ENCODE results near the gene RUNX1.

The RUNX1 gene

GRCh38 chr21:34892209-34892608 lies 156.9 kb downstream of the RUNX1 start:
- no peak for DNase-seq (ENCODE audit: low read depth)

GRCh38 chr21:34891613-34891943 lies 157.5 kb downstream of the RUNX1 start:
- no peak for DNase-seq (ENCODE audit: low read depth)

DNA sequence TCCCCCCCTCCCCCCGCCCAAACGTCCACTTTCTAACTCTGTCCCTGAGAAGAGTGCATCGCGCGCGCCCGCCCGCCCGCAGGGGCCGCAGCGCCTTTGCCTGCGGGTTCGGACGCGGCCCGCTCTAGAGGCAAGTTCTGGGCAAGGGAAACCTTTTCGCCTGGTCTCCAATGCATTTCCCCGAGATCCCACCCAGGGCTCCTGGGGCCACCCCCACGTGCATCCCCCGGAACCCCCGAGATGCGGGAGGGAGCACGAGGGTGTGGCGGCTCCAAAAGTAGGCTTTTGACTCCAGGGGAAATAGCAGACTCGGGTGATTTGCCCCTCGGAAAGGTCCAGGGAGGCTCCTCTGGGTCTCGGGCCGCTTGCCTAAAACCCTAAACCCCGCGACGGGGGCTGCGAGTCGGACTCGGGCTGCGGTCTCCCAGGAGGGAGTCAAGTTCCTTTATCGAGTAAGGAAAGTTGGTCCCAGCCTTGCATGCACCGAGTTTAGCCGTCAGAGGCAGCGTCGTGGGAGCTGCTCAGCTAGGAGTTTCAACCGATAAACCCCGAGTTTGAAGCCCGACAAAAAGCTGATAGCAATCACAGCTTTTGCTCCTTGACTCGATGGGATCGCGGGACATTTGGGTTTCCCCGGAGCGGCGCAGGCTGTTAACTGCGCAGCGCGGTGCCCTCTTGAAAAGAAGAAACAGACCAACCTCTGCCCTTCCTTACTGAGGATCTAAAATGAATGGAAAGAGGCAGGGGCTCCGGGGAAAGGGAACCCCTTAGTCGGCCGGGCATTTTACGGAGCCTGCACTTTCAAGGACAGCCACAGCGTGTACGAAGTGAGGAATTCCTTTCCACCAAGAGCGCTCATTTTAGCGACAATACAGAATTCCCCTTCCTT lies 158.1 kb downstream of the RUNX1 start:
- no peak for DNase-seq (ENCODE audit: low read depth)

GRCh38 chr21:34890470-34890723 lies 158.7 kb downstream of the RUNX1 start:
- no peak for DNase-seq (ENCODE audit: low read depth)

DNA sequence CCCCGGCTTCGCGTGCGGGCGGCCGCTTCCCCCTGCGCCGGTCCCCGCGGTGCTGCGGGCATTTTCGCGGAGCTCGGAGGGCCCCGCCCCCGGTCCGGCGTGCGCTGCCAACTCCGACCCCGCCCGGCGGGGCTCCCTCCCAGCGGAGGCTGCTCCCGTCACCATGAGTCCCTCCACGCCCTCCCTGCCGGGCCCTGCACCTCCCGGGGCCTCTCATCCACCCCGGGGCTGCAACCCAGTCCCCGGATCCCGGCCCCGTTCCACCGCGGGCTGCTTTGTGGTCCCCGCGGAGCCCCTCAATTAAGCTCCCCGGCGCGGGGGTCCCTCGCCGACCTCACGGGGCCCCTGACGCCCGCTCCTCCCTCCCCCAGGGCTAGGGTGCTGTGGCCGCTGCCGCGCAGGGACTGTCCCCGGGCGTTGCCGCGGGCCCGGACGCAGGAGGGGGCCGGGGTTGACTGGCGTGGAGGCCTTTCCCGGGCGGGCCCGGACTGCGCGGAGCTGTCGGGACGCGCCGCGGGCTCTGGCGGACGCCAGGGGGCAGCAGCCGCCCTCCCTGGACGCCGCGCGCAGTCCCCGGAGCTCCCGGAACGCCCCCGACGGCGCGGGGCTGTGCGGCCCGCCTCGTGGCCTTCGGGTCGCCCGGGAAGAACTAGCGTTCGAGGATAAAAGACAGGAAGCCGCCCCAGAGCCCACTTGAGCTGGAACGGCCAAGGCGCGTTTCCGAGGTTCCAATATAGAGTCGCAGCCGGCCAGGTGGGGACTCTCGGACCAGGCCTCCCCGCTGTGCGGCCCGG lies 159.2 kb downstream of the RUNX1 start:
- peak; percentile 49 for DNase-seq (ENCODE audit: low read depth)

- no peak for DNase-seq (ENCODE audit: low read depth)
These were observed 159.8 kb downstream of the RUNX1 start for GRCh38 chr21:34889320-34889675.

DNA sequence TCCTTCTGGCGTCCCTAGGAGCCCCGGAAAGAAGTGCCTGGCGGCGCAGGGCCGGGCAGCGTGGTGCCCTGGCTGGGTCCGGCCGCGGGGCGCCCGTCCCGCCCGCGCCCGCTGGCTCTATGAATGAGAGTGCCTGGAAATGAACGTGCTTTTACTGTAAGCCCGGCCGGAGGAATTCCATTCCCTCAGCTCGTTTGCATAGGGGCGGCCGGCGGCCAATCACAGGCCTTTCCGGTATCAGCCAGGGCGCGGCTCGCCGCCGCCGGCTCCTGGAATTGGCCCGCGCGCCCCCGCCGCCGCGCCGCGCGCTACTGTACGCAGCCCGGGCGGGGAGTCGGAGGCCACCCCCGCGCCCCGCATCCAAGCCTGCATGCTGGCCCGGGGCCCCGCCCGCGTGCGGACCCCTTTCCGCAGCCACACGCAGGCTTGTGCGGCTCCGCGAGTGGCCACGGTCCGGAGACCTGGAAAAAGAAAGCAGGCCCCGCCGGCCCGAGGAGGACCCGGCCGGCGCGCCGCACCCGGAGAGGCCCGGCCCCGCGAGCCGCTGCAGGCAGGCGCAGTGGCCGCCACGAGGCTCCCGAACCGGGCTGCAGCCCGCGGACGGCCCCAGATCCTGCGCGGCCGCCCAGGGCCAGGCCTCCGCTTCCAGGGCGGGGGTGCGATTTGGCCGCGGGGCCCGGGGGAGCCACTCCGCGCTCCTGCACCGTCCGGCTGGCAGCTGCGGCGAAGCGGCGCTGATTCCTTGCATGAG lies 160.4 kb downstream of the RUNX1 start:
- peak; percentile 41 for DNase-seq (ENCODE audit: low read depth)

DNA sequence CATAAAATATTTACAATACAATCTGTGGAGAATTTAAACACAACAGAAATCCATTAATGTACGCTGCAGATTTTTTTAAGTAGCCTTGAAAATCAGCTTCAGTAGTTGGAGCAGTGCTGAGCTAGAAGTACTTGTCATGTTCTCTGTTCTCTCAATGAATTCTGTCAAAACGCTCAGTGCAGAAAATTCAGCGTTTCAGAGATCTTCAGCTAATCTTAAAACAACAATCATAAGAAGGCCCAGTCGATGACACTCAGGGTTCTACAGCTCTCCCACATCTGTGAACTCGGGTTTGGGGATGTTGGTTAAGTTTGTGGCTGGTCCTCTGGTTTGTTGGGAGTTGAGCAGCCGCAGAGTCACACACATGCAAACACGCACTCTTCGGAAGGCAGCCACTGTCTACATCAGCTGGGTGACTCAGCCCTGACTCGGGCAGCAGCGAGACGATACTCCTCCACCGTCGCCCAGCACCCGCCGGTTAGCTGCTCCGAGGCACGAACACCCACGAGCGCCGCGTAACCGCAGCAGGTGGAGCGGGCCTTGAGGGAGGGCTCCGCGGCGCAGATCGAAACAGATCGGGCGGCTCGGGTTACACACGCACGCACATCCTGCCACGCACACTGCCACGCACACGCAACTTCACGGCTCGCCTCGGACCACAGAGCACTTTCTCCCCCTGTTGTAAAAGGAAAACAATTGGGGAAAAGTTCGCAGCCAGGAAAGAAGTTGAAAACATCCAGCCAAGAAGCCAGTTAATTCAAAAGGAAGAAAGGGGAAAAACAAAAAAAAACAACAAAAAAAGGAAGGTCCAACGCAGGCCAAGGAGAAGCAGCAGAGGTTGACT lies 161.2 kb downstream of the RUNX1 start:
- DNase-seq (ENCODE audit: low read depth): peak; percentile 58

- no peak for DNase-seq (ENCODE audit: low read depth)
These were observed 162.0 kb downstream of the RUNX1 start for GRCh38 chr21:34887105-34887442.

- no peak for DNase-seq (ENCODE audit: low read depth)
These were observed 162.6 kb downstream of the RUNX1 start for GRCh38 chr21:34886240-34887104.

DNA sequence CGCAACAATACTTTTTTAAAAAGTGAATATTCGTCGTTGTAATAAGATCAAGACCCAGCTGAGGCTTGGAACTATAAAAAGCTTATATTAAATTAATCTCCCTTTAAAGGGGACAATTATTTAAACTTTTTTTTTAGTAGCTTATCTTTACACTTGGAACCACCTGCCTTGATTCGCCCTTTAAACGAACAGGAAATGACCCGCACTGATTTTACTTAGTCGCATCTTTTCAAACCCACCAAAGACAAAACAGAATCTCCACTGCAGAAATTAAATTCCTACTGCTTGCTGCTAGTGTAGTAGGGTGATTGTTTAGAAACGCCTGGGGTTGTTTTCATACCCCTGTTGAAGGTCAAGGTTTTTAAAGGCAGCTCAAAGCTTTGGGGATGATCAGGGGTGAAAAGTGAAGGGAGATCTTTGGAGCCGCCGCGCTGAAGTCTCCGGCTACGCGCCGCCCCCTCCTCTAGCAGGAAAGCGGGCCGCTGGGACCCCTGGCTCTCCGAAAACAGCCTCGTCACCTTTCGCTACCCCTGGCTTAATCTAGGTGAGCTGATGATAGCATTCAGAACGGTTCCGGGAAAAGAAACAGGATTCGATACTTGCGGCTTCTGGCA lies 163.4 kb downstream of the RUNX1 start:
- no peak for DNase-seq (ENCODE audit: low read depth)

DNA sequence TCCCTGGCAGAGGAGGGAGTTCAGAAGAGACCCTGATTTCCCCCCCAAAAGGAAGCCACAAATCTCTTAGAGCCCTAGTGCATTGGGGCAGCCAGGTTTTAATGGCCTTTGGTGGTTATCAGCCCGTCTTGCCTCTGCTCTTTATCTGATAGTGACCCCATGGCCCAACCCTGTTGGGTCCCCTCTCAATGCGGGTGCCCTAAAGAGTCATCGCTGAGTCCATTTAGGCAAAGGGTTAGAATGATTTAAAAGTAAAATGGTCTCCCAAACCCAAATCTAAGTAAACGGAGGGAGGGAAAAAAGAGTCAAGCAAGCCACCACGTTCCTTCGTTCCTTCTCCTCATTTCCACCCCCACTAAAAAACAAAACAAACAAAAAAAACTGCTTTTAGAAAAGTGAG lies 164.0 kb downstream of the RUNX1 start:
- no peak for DNase-seq (ENCODE audit: low read depth)

DNA sequence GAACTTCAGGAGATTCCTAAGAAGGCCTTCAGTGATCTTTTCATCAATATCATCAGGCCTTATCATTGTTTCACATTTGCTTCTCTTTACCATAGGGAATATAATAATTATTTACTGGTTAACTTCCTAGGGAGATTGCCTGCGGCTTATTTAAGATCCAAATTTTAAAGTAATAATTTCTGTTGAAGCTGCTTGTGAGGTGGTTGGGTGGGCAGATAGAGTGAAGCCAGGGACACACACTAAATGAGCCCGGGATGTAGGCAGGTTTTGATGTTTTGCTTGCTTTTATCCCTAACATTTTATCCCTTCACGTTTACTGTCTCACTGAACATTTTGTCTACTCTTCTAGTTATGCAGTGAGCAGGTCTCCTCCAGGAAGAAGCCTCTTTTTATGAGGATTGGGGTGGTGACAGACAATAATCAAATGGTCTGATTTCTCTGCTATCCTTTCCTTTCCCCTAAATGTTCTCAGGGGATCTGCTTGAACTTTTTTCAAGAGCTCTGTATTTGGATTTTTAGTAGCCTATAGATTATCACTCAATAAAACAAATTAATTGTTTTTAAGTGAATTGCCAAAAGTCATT lies 164.7 kb downstream of the RUNX1 start:
- DNase-seq (ENCODE audit: low read depth): no peak

GRCh38 chr21:34883491-34884271 lies 165.4 kb downstream of the RUNX1 start:
- DNase-seq (ENCODE audit: low read depth): no peak

- no peak for DNase-seq (ENCODE audit: low read depth)
These were observed 166.4 kb downstream of the RUNX1 start for GRCh38 chr21:34882719-34883131.

DNA sequence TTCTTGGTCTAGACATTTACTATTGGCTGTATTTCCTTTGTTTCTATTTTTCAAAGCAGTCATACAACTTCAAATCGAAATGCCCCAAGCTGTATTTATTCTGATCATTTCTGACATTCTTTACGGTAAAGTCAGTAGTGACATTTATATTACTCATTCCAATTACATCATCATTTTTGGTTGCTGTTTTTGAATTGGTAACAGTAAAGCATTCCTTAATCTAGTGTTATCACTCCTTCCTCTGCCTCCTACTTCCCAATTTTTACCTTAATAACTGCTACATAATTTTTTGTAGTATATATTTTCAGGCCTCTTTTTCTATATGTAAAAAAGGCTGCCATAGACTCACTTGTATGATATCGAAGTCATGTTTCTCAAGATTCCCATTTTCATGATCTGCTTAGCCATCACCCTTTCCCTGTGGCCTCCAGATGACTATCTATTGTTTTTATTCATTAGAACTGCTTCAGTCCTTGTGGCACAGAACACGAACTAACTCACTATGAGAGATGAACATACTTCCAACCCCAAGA lies 167.2 kb downstream of the RUNX1 start:
- DNase-seq (ENCODE audit: low read depth): no peak

DNA sequence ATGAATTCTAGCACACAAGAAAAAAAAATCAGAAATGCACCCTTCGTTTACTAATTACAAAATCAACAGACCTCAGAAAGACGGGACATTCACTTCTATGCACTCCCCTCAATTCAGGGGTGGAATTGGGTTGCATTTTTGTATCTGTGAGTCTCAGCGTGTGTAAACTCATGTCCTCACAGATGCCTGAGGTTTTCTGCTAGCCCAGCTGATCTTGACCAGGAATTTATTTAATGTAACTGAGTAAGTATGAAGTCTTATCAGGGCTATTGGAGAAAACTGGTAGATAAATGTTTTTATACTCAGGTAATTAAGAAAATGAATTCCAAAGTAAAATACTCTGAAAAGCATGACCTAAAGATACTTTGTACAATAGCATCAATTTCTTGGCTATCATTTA lies 167.7 kb downstream of the RUNX1 start:
- DNase-seq (ENCODE audit: low read depth): no peak

- no peak for DNase-seq (ENCODE audit: low read depth)
These were observed 168.7 kb downstream of the RUNX1 start for GRCh38 chr21:34880401-34880800.

DNA sequence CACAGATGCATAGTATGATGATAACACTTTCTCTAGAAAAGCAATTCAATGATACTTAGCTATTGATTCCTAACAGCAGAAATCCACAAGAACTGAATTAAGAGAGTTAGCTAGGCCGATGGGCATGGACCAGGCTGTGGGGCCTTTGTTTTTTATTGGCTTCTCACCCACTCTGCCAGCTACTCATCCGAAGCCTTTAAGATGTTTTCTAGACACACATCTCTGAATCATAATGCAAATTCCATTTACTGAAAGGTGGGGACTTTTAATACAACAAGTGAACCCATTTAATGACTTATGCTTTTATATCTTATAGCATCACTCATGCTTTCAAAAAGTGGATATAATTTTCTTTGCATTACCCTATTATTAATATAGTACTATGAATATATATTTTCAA lies 170.2 kb downstream of the RUNX1 start:
- DNase-seq (ENCODE audit: low read depth): no peak

Data from stimulated activated CD8-positive, alpha-beta memory T cell treated with anti-CD3 and anti-CD28 coated beads, Interleukin-15, amount 100 ng/mL, for 1 hour (primary cell).